ENCODE results near the gene TNNI3K. TPM values are rescaled to one million over a fixed set of nuclear protein-coding genes. Genes with fewer than 3 reads are reported as not detected.

Gene TNNI3K
- total RNA-seq, 1 donor from 2014 or later = 1.1 TPM

DNA sequence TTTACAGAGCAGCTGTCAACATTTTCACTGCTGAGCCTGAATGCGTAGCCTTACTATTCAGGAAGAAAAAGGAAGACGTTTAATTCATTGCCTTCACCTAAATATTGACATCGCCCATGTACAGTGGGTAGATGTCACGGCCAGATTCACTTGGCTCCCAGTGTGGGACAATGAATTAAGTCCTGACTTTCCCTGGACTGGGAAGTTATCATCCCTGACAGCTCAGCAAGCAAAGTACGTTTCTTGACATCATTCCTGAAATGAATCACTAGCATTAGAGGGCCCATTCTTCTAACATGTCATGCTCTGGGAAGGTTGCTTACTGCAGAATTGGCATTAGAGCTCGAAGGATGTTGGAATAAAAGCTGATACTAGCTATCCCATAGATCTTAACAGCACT lies 239.4 kb downstream of the TNNI3K start:
- Histone ChIP-seq H3K27me3 (ENCODE audit: low read depth) (no peaks in the 10 kb centered on the region), H3K36me3 (no peaks in the 10 kb centered on the region), H3K9me3 (no peaks in the 10 kb centered on the region), H3K4me1 (no peaks in the 10 kb centered on the region), H3K27ac (no peak overlapping the region), H3K4me3 (no peak overlapping the region)
- DNase-seq = no peak
- intact Hi-C loops (cut with DNase I) = no loop called here
- ATAC-seq = no peak
- TF ChIP-seq, protein P1, sequence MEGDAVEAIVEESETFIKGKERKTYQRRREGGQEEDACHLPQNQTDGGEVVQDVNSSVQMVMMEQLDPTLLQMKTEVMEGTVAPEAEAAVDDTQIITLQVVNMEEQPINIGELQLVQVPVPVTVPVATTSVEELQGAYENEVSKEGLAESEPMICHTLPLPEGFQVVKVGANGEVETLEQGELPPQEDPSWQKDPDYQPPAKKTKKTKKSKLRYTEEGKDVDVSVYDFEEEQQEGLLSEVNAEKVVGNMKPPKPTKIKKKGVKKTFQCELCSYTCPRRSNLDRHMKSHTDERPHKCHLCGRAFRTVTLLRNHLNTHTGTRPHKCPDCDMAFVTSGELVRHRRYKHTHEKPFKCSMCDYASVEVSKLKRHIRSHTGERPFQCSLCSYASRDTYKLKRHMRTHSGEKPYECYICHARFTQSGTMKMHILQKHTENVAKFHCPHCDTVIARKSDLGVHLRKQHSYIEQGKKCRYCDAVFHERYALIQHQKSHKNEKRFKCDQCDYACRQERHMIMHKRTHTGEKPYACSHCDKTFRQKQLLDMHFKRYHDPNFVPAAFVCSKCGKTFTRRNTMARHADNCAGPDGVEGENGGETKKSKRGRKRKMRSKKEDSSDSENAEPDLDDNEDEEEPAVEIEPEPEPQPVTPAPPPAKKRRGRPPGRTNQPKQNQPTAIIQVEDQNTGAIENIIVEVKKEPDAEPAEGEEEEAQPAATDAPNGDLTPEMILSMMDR (IDR thresholded peaks at IDR 0.05) = no peak

DNA sequence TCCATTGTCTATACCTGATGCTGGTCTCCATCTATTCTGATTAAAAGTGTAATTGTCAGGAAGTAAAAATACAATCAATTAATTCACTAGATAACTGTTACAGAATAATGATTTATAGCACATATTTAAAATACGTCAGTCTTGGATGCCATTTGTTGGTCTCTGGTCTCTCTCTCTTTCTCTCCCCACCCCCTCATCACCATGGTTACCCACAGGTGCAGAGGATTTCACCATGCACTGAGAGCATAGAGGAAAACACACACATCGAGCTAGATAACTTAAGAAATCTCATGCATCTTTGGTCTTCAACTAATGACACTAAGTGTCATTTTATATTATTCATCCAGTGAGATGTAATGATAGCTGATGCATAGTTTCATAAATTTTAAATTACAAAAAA lies 243.8 kb downstream of the TNNI3K start:
- TF ChIP-seq, protein P1 (IDR thresholded peaks at IDR 0.05) = no peak
- Histone ChIP-seq H3K27ac (no peak overlapping the region), H3K9me3 (no peaks in the 10 kb centered on the region), H3K4me1 (no peaks in the 10 kb centered on the region), H3K4me3 (no peak overlapping the region), H3K36me3 (no peaks in the 10 kb centered on the region), H3K27me3 (ENCODE audit: low read depth) (no peaks in the 10 kb centered on the region)
- no peak for DNase-seq
- intact Hi-C loops (cut with DNase I) = no loop called here
- no peak for ATAC-seq

DNA sequence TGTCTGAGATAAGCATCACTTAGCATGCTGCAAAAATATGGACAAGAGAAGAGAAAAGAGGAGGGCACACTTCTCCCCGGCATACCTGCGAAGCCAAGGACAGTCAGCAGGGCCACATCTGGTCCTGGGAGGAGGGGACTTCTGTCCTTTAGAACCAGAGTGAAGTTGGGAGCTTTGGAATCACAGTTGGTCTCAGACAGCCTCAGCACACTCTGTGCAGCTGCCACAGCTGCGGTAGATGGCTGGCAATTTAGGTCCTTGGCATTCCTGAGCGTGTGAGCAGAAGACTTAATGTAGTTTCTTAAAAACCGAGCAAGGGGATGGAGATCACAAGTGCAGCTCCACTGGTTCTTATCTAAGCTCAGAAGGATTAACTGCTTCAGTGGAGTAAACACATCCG lies 244.9 kb downstream of the TNNI3K start:
- no peaks in the 10 kb centered on the region for H3K27me3 ChIP-seq (ENCODE audit: low read depth)
- TF ChIP-seq, protein P1 (IDR thresholded peaks at IDR 0.05) = no peak
- no peak overlapping the region for H3K27ac ChIP-seq
- H3K9me3 ChIP-seq = no peaks in the 10 kb centered on the region
- DNase-seq (no peak), ATAC-seq (no peak)
- H3K4me1 ChIP-seq = no peaks in the 10 kb centered on the region
- intact Hi-C loops (cut with DNase I) = no loop called here
- H3K4me3 ChIP-seq = no peak overlapping the region
- H3K36me3 ChIP-seq = no peaks in the 10 kb centered on the region

DNA sequence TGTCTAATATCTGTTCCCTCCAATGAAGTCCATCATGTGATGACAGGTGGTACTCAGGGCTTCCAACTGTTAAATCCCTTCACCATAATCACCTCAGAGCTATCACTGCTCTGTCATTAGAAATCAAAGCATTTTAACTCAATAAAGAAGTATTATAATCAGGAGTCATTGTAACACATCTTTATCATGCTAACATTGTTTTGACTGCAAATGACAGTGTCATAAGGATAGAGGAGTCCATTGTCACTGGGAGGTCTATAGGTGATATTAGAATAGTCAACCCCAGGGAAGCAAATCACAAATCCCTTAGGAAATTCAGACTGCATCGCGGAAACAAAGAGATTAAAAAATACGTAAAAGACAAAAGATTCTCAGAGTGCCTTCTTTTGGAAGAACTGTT lies 246.4 kb downstream of the TNNI3K start:
- ATAC-seq (no peak), DNase-seq (no peak)
- Histone ChIP-seq H3K9me3 (no peaks in the 10 kb centered on the region), H3K4me3 (no peak overlapping the region), H3K4me1 (no peaks in the 10 kb centered on the region), H3K36me3 (no peaks in the 10 kb centered on the region), H3K27ac (no peak overlapping the region), H3K27me3 (ENCODE audit: low read depth) (no peaks in the 10 kb centered on the region)
- intact Hi-C loops (cut with DNase I) = no loop called here
- TF ChIP-seq, protein P1 (IDR thresholded peaks at IDR 0.05) = no peak

DNA sequence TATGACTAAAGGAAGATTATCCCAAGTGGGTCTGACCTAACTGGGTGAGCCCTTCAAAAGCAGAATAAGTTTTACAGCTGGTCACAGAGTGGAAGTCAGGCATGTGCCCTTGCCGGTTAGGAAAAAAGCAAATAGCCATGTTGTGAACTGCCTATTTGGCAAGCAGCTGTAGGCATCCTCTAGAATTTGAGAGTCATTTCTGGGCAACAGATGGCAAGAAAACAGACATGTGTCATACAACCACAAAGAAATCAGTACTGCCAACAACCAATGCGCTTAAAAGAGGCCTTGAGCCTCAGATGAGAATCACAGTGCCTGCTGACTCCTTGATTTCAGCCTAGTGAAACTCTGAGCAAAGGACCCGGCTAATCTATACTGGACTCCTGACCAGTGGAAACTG lies 250.4 kb downstream of the TNNI3K start:
- Histone ChIP-seq H3K27me3 (ENCODE audit: low read depth) (no peaks in the 10 kb centered on the region), H3K4me3 (no peak overlapping the region), H3K4me1 (no peaks in the 10 kb centered on the region), H3K27ac (no peak overlapping the region), H3K9me3 (no peaks in the 10 kb centered on the region), H3K36me3 (no peaks in the 10 kb centered on the region)
- TF ChIP-seq, protein P1 (IDR thresholded peaks at IDR 0.05) = no peak
- no peak for DNase-seq
- no peak for ATAC-seq
- intact Hi-C loops (cut with DNase I) = no loop called here

DNA sequence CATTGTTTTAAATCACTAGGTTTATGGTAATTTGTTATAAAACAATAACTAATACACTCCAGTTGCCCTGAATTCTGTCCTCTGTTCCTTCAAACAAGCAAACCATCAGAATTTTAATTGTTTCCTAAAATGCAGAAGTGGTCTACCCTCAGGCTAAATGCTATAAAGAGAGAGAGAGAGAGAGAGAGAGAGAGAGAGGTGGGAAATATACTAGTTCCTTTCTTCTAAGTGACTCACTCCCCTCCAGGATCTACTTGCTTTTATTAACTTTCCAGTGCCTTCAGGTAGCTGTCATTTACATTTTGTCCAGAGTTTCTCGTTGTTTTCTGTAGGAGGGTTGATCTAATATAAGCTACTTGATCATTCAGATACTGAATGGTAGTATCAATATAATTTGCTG lies 250.8 kb downstream of the TNNI3K start:
- TF ChIP-seq, protein P1 (IDR thresholded peaks at IDR 0.05) = no peak
- no peaks in the 10 kb centered on the region for H3K9me3 ChIP-seq
- H3K36me3 ChIP-seq = no peaks in the 10 kb centered on the region
- DNase-seq (no peak), ATAC-seq (no peak)
- no peak overlapping the region for H3K4me3 ChIP-seq
- intact Hi-C loops (cut with DNase I) = no loop called here
- H3K27ac ChIP-seq = no peak overlapping the region
- H3K27me3 ChIP-seq (ENCODE audit: low read depth) = no peaks in the 10 kb centered on the region
- no peaks in the 10 kb centered on the region for H3K4me1 ChIP-seq
